Astrocyte of the cerebellum (primary cell): ENCODE measurements around the gene TGM2.

Experiments used
- DNase-seq: peaks from one replicate; pipeline ENCODE4 v3.0.0-alpha.2; 2011; ENCODE audit warnings: low read depth
- H3K4me3 ChIP-seq: 2 replicates; pipeline ENCODE4 v1.5.1; 2011; ENCODE audit warnings: mild to moderate bottlenecking, low read depth, low read length, moderate library complexity
- CTCF ChIP-seq: IDR thresholded peaks from 2 replicates; pipeline ENCODE4 v1.5.1; 2012; ENCODE audit warnings: low read length, low read depth, moderate library complexity, mild to moderate bottlenecking; ENCODE audit errors: missing control alignments
- in situ Hi-C: cut with HindIII; loops from 2 replicates; pipeline ENCODE4 v1.10.0; 2017; ENCODE audit warnings: low sequenced_read_pairs

TGM2 gene

DNA sequence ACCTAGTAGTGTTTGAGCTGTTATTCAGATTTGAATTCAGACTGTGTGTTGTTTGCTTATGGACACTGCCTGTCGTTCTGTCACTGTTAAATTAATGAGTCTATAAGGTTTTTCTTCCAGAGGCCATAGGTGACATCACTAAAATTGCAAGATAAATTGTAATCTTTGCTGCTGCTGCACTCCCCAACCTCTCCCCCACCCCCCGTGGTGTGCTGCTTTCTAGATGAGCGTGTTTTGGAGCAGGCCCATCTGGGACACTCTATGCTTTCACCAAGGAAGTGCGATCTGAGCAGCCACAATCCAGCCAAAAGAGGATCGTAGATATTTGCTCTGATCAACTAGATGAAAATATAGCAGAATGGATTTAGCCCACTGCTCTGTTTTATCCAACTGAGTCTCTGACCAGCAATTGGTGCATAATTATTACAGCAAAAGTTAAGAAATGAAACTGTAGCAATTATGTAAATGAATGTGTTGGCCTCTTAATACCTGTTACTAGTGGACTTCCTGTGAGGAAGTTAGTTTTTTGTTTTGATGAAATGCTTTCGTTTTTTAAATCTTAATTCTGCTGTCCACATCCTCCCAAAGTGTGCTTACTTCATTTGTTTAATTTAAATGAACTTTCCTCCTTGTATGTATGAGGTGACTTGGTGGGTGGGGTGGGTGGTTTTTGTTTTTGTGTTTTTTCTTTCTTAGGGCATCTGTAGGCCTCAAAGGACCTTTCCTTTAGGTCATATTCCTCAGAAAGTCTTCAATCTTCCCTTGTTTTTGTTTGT, 73.4 kb downstream of the TGM2 start:
- H3K4me3 ChIP-seq: no peak overlapping the region
- in situ Hi-C loops: no loop called here
- no peak for TF ChIP-seq CTCF
- no peak for DNase-seq

- in situ Hi-C loops: no loop called here
- TF ChIP-seq CTCF: no peak
- no peak overlapping the region for H3K4me3 ChIP-seq
- no peak for DNase-seq
These were observed 75.0 kb downstream of the TGM2 start for GRCh38 chr20:38090061-38090460.

- TF ChIP-seq CTCF: no peak
- no peak overlapping the region for H3K4me3 ChIP-seq
- in situ Hi-C loops: no loop called here
- no peak for DNase-seq
These were observed 75.6 kb downstream of the TGM2 start for GRCh38 chr20:38089500-38089899.

DNA sequence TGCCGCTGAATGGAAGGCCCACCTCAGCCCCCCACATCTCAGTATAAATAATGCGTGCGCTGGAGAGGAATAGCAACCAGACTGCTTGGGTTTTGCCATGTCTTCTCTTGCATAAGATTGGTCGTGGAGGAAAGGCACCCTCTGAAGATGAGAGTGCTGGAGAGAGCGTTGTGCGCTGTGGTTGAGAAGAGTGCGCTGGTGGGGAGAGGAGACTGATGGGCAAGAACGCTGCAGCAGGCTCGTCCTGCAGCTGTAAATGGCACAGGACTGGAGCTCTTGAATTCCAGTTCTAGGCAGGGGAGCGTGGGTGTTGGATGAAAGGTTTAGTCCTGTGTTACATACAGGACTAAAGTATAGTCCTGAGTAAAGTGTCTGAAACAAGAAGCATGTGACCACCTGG, 80.0 kb downstream of the TGM2 start:
- no peak for TF ChIP-seq CTCF
- no peak for DNase-seq
- in situ Hi-C loops: no loop called here
- no peak overlapping the region for H3K4me3 ChIP-seq

- no peak overlapping the region for H3K4me3 ChIP-seq
- in situ Hi-C loops: no loop called here
- no peak for TF ChIP-seq CTCF
- no peak for DNase-seq
These were observed 80.6 kb downstream of the TGM2 start for GRCh38 chr20:38084425-38084951.

- no peak overlapping the region for H3K4me3 ChIP-seq
- no peak for DNase-seq
- TF ChIP-seq CTCF: no peak
- in situ Hi-C loops: no loop called here
These were observed 81.6 kb downstream of the TGM2 start for GRCh38 chr20:38083338-38084048.
